Ascending aorta (tissue), 2 donors: ENCODE data around the gene PPM1E. TPM values are rescaled to one million over a fixed set of nuclear protein-coding genes. Genes with fewer than 3 reads are reported as not detected.

Experiments used
- DNase-seq, 2 donors: peaks; one replicate each; pipeline ENCODE4 v3.0.0-alpha.2; 2019; ENCODE audit warnings: low spot score in 2 of 2
- H3K27ac ChIP-seq, 2 donors: fragments of 200-600 bp; sonication (generic); one replicate each; pipeline ENCODE4 v1.5.1; 2016 to 2017; ENCODE audit warnings: mild to moderate bottlenecking in 1 of 2
- H3K27me3 ChIP-seq: fragments of 200-600 bp; sonication (generic); one replicate; pipeline ENCODE4 v1.5.1; 2017
- H3K36me3 ChIP-seq, 2 donors: fragments of 200-600 bp; sonication (generic); one replicate each; pipeline ENCODE4 v1.5.1; 2016
- H3K4me1 ChIP-seq, 2 donors: fragments of 200-600 bp; sonication (generic); one replicate each; pipeline ENCODE4 v1.5.1; 2016 to 2017; ENCODE audit warnings: mild to moderate bottlenecking in 1 of 2
- H3K4me3 ChIP-seq, 2 donors: fragments of 200-600 bp; sonication (generic); one replicate each; pipeline ENCODE4 v1.5.1; 2016 to 2017; ENCODE audit warnings: mild to moderate bottlenecking in 1 of 2
- H3K9me3 ChIP-seq, 2 donors: fragments of 200-600 bp; sonication (generic); one replicate each; pipeline ENCODE4 v1.5.1; 2016
- intact Hi-C: fragments of 100-400 bp; cut with DNase I; formaldehyde crosslinking; loops from one replicate; pipeline ENCODE4 v1.15.1; 2023
- total RNA-seq: library from RNA; depleted of rRNA; stranded (reverse); fragments of >200 nt; gene quantifications from one replicate; pipeline ENCODE4 v1.1.0, GENCODE V29; 2016
- TF ChIP-seq, protein P1 (sequence below), 3 experiments: fragments of 200-600 bp in 2 of 3; fragments of 450-650 bp in 1 of 3; sonication (generic) in 2 of 3; IDR thresholded peaks; one replicate each; pipeline ENCODE4 v1.5.1; 2016 to 2019; ENCODE audit warnings: antibody characterized with exemption in 3 of 3, mild to moderate bottlenecking in 1 of 3, moderate library complexity in 1 of 3

PPM1E gene
- total RNA-seq, 1 donor from 2014 or later = 0.11 TPM

DNA sequence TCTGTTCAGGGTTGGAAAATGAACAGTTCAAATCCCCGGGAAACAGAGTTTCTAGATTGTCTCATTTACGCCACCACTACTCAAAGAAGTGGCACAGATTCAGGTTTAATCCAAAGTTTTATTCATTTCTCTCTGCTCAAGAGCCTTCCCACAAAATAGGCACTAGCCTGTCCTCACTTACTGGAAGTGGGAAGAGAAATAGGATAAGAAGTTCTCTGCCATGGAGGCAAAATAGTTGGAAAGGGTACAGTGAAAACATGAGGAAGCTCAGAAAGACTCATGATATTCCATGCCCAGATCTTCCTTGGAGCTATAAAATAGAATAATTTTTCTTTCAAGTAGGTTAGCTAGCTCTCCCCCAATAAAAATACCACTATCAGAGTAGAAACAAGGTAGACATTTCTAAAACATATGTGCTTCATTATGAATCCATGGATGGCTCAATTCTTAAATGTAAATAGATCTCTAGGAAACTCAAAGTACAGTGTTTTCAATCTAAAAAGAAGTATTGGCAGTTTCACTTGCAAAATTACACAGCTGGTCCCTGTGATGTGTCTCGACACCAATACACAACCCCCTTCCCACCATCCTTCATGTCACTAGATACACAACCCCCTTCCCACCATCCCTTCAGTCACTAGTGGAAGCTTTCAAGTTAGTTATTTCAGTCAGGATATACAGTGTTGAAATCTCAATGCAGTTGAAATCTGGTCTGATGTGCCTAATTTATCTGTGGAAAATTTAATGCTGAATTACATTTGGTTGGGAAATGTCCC lies 225.2 kb downstream of the PPM1E start:
- TF ChIP-seq, protein P1, sequence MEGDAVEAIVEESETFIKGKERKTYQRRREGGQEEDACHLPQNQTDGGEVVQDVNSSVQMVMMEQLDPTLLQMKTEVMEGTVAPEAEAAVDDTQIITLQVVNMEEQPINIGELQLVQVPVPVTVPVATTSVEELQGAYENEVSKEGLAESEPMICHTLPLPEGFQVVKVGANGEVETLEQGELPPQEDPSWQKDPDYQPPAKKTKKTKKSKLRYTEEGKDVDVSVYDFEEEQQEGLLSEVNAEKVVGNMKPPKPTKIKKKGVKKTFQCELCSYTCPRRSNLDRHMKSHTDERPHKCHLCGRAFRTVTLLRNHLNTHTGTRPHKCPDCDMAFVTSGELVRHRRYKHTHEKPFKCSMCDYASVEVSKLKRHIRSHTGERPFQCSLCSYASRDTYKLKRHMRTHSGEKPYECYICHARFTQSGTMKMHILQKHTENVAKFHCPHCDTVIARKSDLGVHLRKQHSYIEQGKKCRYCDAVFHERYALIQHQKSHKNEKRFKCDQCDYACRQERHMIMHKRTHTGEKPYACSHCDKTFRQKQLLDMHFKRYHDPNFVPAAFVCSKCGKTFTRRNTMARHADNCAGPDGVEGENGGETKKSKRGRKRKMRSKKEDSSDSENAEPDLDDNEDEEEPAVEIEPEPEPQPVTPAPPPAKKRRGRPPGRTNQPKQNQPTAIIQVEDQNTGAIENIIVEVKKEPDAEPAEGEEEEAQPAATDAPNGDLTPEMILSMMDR (IDR thresholded peaks at IDR 0.05) = no peak
- H3K9me3 ChIP-seq = no peaks in the 10 kb centered on the region
- no peak overlapping the region for H3K27ac ChIP-seq
- intact Hi-C loops = no loop called here
- no peaks in the 10 kb centered on the region for H3K36me3 ChIP-seq
- DNase-seq = no peak
- H3K27me3 ChIP-seq = no peaks in the 10 kb centered on the region
- H3K4me3 ChIP-seq = no peak overlapping the region
- no peaks in the 10 kb centered on the region for H3K4me1 ChIP-seq

DNA sequence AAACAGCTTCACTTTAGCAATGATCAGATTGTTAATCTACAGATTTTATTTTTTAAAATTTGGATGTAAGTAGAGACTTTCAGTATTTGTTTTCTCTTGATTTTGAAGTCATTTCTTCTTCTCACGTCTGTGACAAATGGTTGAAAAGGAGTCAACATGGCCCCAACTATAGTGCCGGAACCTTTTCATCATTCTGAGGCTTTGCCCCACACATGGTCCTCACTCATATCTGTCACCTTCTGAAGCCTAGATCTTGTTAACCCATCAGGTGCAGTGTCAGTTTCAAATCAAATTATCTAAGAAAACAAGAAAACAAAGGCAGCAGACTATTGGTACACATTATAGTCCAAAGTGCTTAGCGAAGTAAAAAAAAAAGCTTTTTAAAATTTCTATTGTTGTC lies 227.0 kb downstream of the PPM1E start:
- no peaks in the 10 kb centered on the region for H3K4me1 ChIP-seq
- TF ChIP-seq, protein P1 (IDR thresholded peaks at IDR 0.05) = no peak

DNA sequence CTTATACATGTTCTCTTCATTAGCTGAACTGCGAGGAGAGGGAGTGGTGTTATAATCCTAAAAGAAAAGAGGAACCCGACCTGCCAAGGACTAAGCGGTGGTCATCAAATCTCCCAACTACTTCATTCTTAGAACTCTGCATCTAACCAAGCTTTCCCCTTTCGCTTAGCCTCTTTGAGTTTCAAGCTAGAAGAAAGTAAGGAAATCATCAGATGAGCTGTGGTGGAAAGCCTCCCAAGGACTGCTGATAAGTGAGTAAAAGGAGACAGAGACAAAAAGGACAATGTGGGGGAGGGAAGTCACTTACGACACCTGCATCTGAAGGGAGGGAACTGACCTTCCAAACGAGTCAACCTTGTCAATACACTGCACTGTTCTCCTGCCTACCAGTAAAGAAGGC lies 229.7 kb downstream of the PPM1E start:
- intact Hi-C loops = no loop called here
- TF ChIP-seq, protein P1 (IDR thresholded peaks at IDR 0.05) = no peak
- no peak overlapping the region for H3K27ac ChIP-seq

More for the DNA sequence above, 227.0 kb downstream of the PPM1E start:
- no peak overlapping the region for H3K4me3 ChIP-seq
- intact Hi-C loops = no loop called here
- no peak for DNase-seq
- no peaks in the 10 kb centered on the region for H3K36me3 ChIP-seq
- no peaks in the 10 kb centered on the region for H3K27me3 ChIP-seq
- no peak overlapping the region for H3K27ac ChIP-seq
- H3K9me3 ChIP-seq = no peaks in the 10 kb centered on the region

DNA sequence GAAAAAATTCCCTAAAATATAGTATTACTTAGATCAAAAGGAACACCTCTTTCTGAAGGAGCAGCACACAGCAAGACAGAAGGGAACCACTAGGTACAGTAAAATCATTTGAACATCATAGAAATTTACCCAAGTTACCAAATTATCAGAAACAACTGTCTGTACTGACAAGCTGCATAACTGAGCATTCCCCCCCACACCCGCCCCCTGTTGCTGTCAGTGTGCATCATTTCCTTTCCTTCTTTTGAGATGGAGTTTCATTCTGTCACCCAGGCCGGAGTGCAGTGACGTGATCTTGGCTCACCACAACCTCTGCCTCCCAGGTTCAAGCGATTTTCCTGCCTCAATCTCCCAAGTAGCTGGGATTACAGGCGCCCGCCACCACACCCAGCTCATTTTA lies 230.3 kb downstream of the PPM1E start:
- no peak for DNase-seq
- TF ChIP-seq, protein P1 (IDR thresholded peaks at IDR 0.05) = no peak
- Histone ChIP-seq H3K4me1 (no peaks in the 10 kb centered on the region), H3K36me3 (no peaks in the 10 kb centered on the region), H3K27ac (no peak overlapping the region), H3K9me3 (no peaks in the 10 kb centered on the region), H3K4me3 (no peak overlapping the region), H3K27me3 (no peaks in the 10 kb centered on the region)
- intact Hi-C loops = no loop called here

More for the DNA sequence above, 229.7 kb downstream of the PPM1E start:
- DNase-seq = no peak
- H3K36me3 ChIP-seq = no peaks in the 10 kb centered on the region
- H3K27me3 ChIP-seq = no peaks in the 10 kb centered on the region
- no peaks in the 10 kb centered on the region for H3K4me1 ChIP-seq
- H3K9me3 ChIP-seq = no peaks in the 10 kb centered on the region
- no peak overlapping the region for H3K4me3 ChIP-seq

DNA sequence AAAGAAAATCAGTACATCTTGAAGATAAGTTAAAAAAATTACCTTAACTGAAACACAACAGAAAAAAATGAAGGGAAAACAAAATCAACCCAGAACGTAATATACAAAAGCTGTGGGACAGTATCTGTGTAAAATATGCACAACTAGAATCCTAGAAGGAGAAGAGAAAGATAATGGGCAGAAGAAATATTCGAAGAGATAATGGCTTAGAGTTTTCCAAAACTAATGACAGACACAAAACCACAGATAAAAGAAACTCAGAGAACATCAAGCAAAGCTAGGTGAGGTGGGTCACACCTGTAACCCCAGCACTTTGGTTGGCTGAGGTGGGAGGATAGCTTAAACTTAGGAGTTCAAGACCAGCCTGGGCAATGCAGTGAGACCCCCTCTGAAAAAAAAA lies 234.0 kb downstream of the PPM1E start:
- Histone ChIP-seq H3K9me3 (no peaks in the 10 kb centered on the region), H3K4me3 (no peak overlapping the region), H3K36me3 (no peaks in the 10 kb centered on the region), H3K27me3 (no peaks in the 10 kb centered on the region), H3K27ac (no peak overlapping the region), H3K4me1 (peaks cover 0 to 2% of the 10 kb centered on the region in 2 donors)
- intact Hi-C loops = no loop called here
- DNase-seq = no peak
- TF ChIP-seq, protein P1 (IDR thresholded peaks at IDR 0.05) = no peak
